Smooth muscle cell (in vitro differentiated cells): ENCODE results near the gene ZNF746. TPM values are rescaled to one million over a fixed set of nuclear protein-coding genes. Genes with fewer than 3 reads are reported as not detected.

Source experiments
- DNase-seq: peaks from one replicate; lab custom pipeline; 2025; ENCODE audit not compliant: unreplicated experiment; lab: John Stamatoyannopoulos, UW
- H2AFZ ChIP-seq: fragments of 200-600 bp; sonication (generic); 2 replicates; pipeline ENCODE4 v1.6.0; 2016; ENCODE audit warnings: antibody characterized with exemption, low read depth, mild to moderate bottlenecking
- H3F3A ChIP-seq: fragments of 200-600 bp; sonication (generic); 2 replicates; pipeline ENCODE4 v1.6.0; 2017; ENCODE audit warnings: antibody characterized with exemption, low read depth
- H3K27ac ChIP-seq: fragments of 200-600 bp; sonication (generic); 2 replicates; pipeline ENCODE4 v1.5.1; 2016; ENCODE audit warnings: low read depth, mild to moderate bottlenecking
- H3K27me3 ChIP-seq: fragments of 200-600 bp; sonication (generic); 2 replicates; pipeline ENCODE4 v1.6.1; 2016; ENCODE audit warnings: low read depth, mild to moderate bottlenecking
- H3K36me3 ChIP-seq: fragments of 200-600 bp; sonication (generic); 2 replicates; pipeline ENCODE4 v1.5.1; 2016; ENCODE audit warnings: low read depth
- H3K4me1 ChIP-seq: fragments of 200-600 bp; sonication (generic); 2 replicates; pipeline ENCODE4 v1.5.1; 2016; ENCODE audit warnings: low read depth
- H3K4me2 ChIP-seq: fragments of 200-600 bp; sonication (generic); 2 replicates; pipeline ENCODE4 v1.6.0; 2016; ENCODE audit warnings: mild to moderate bottlenecking
- H3K4me3 ChIP-seq: fragments of 200-600 bp; sonication (generic); 2 replicates; pipeline ENCODE4 v1.5.1; 2016; ENCODE audit warnings: mild to moderate bottlenecking
- H3K79me2 ChIP-seq: fragments of 200-600 bp; sonication (generic); 2 replicates; pipeline ENCODE4 v1.6.0; 2016; ENCODE audit warnings: low read depth, mild to moderate bottlenecking
- H3K9ac ChIP-seq: fragments of 200-600 bp; sonication (generic); 2 replicates; pipeline ENCODE4 v1.6.0; 2016; ENCODE audit warnings: low read depth
- H3K9me3 ChIP-seq: fragments of 200-600 bp; sonication (generic); replicated peaks from 2 replicates; pipeline ENCODE4 v1.5.1; 2016; ENCODE audit warnings: low read depth
- H4K20me1 ChIP-seq: fragments of 200-600 bp; sonication (generic); 2 replicates; pipeline ENCODE4 v1.6.0; 2016; ENCODE audit warnings: low read depth
- WGBS: methylation state at CpG from one replicate; pipeline ENCODE4 v1.1.7; 2016; ENCODE audit warnings: low lambda C conversion rate; 5-methylcytosine and 5-hydroxymethylcytosine counted together
- polyA plus RNA-seq: library from polyadenylated mRNA; unstranded; fragments of >200 nt; fragmentation: Nextera tagmentation; extraction: Ambion mirVana; gene quantifications from 2 replicates; pipeline ENCODE4 v1.2.1, GENCODE V29; 2016
- total RNA-seq: library from RNA; depleted of rRNA; stranded (reverse); fragments of >200 nt; gene quantifications from 2 replicates; pipeline ENCODE4 v1.2.3, GENCODE V29; 2014
- TF ChIP-seq, protein P1 (sequence below): fragments of 200-600 bp; sonication (generic); IDR thresholded peaks from 2 replicates; pipeline ENCODE4 v1.5.1; 2017; ENCODE audit warnings: borderline replicate concordance, mild to moderate bottlenecking, antibody characterized with exemption; ENCODE audit not compliant: insufficient read depth, poor library complexity, severe bottlenecking

The ZNF746 gene
- total and polyA plus RNA-seq, 2 experiments from 2014 or later: 14.2 to 17.2 TPM

DNA sequence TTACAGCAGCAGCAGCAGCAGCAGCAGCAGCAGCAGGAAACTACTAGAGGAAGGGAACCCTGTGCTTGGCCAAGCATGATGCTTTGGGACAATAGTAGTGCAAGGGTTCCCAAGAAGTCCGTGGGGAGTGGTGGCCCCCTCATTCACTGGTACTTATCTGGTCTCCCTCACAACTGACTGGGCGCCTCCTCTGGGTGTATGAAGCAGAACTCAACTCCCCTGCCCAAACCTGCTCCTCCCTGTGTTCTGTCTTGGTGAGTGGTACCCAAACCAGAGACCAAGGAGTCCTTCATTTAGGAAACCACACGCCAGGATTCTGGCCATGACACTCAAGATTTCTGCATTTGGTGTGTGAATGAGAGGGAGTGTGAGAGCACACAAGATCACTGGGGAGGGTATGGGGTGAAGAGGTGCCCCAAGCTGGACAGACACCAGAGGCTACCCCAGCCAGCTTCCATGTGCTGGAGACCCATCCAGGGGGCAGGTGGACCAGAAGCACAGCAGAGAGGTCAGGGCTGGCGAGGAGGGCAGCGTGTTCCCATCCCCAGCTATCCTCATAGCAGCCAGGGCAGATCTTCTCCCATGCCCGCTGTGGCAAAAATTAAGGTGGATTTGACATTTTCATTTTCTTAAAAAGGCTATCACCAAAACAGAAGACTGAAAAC lies 26.2 kb downstream of the ZNF746 start:
- no peaks in the 10 kb centered on the region for H3K4me1 ChIP-seq
- no peak overlapping the region for H2AFZ ChIP-seq
- H4K20me1 ChIP-seq: no peaks in the 10 kb centered on the region
- WGBS: 100% methylated on average over 6 of the region's 6 CpGs
- DNase-seq: no peak
- H3K4me3 ChIP-seq: no peak overlapping the region
- no peak overlapping the region for H3K4me2 ChIP-seq
- no peaks in the 10 kb centered on the region for H3K9me3 ChIP-seq
- peaks cover 12% of the 10 kb centered on the region for H3K36me3 ChIP-seq
- H3K27ac ChIP-seq: no peak overlapping the region
- no peaks in the 10 kb centered on the region for H3K79me2 ChIP-seq
- H3F3A ChIP-seq: no peaks in the 10 kb centered on the region
- no peak overlapping the region for H3K9ac ChIP-seq
- H3K27me3 ChIP-seq: no peaks in the 10 kb centered on the region
- TF ChIP-seq, protein P1, sequence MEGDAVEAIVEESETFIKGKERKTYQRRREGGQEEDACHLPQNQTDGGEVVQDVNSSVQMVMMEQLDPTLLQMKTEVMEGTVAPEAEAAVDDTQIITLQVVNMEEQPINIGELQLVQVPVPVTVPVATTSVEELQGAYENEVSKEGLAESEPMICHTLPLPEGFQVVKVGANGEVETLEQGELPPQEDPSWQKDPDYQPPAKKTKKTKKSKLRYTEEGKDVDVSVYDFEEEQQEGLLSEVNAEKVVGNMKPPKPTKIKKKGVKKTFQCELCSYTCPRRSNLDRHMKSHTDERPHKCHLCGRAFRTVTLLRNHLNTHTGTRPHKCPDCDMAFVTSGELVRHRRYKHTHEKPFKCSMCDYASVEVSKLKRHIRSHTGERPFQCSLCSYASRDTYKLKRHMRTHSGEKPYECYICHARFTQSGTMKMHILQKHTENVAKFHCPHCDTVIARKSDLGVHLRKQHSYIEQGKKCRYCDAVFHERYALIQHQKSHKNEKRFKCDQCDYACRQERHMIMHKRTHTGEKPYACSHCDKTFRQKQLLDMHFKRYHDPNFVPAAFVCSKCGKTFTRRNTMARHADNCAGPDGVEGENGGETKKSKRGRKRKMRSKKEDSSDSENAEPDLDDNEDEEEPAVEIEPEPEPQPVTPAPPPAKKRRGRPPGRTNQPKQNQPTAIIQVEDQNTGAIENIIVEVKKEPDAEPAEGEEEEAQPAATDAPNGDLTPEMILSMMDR: no peak

- WGBS: 94% methylated on average over 8 of the region's 8 CpGs
- TF ChIP-seq, protein P1: no peak
- Histone ChIP-seq H3F3A (no peaks in the 10 kb centered on the region), H3K4me3 (no peak overlapping the region), H3K36me3 (peaks cover 12% of the 10 kb centered on the region), H3K27me3 (no peaks in the 10 kb centered on the region), H3K4me1 (no peaks in the 10 kb centered on the region), H3K27ac (no peak overlapping the region), H3K79me2 (no peaks in the 10 kb centered on the region), H3K9me3 (no peaks in the 10 kb centered on the region), H4K20me1 (no peaks in the 10 kb centered on the region), H3K4me2 (no peak overlapping the region), H2AFZ (no peak overlapping the region), H3K9ac (no peak overlapping the region)
- no peak for DNase-seq
Observed at GRCh38 chr7:149469806-149470205, 27.8 kb downstream of the ZNF746 start.

GRCh38 chr7:149468208-149468607 lies 29.4 kb downstream of the ZNF746 start:
- Histone ChIP-seq H3K4me1 (no peaks in the 10 kb centered on the region), H3K36me3 (peaks cover 11% of the 10 kb centered on the region), H3K79me2 (no peaks in the 10 kb centered on the region), H3K4me2 (no peak overlapping the region), H3F3A (no peaks in the 10 kb centered on the region), H4K20me1 (no peaks in the 10 kb centered on the region), H3K27me3 (no peaks in the 10 kb centered on the region), H3K4me3 (no peak overlapping the region), H3K9ac (no peak overlapping the region), H3K9me3 (no peaks in the 10 kb centered on the region), H3K27ac (no peak overlapping the region), H2AFZ (no peak overlapping the region)
- TF ChIP-seq, protein P1: no peak
- DNase-seq: no peak
- WGBS: 81% methylated on average over 5 of the region's 5 CpGs

- WGBS: 70% methylated on average over 1 of the region's 1 CpG
- Histone ChIP-seq H2AFZ (no peak overlapping the region), H3K27ac (no peak overlapping the region), H3K9me3 (no peaks in the 10 kb centered on the region), H3K4me2 (no peak overlapping the region), H3K4me3 (no peak overlapping the region), H3K27me3 (no peaks in the 10 kb centered on the region), H3K36me3 (peaks cover 2% of the 10 kb centered on the region), H3K9ac (no peak overlapping the region), H3F3A (no peaks in the 10 kb centered on the region), H3K4me1 (no peaks in the 10 kb centered on the region), H4K20me1 (no peaks in the 10 kb centered on the region), H3K79me2 (no peaks in the 10 kb centered on the region)
- DNase-seq: no peak
- TF ChIP-seq, protein P1: no peak
Observed at GRCh38 chr7:149467321-149467859, 30.2 kb downstream of the ZNF746 start.
